Prostate gland (tissue), 2 donors: ENCODE results near the gene C12orf54. TPM values are rescaled to one million over a fixed set of nuclear protein-coding genes. Genes with fewer than 3 reads are reported as not detected.
A peak's percentile ranks its signal among the peaks of the same experiment; 100 is the strongest.
"Not testable (repeated sequence)": the region's sequence is repeated elsewhere in the genome, so short reads cannot be mapped to it uniquely, and the experiment has no call there.

Experiments used
- DNase-seq: peaks from one replicate; pipeline ENCODE4 v3.0.0-alpha.2; 2019; ENCODE audit warnings: low spot score
- H3K27ac ChIP-seq, 2 donors: fragments of 200-600 bp; sonication (generic); 2 replicates each; pipeline ENCODE4 v1.5.1; 2017 to 2019
- H3K27me3 ChIP-seq: fragments of 200-600 bp; sonication (generic); replicated peaks from 2 replicates; pipeline ENCODE4 v1.5.1; 2019; ENCODE audit not compliant: insufficient read depth
- H3K36me3 ChIP-seq, 2 donors: fragments of 200-600 bp; sonication (generic); 1 replicate in 1 of 2; 2 replicates in 1 of 2; pipeline versions ENCODE4 v1.5.1 to v1.8.1; 2017 to 2019
- H3K4me1 ChIP-seq: fragments of 200-600 bp; sonication (generic); replicated peaks from 2 replicates; pipeline ENCODE4 v1.5.1; 2019
- H3K4me3 ChIP-seq, 2 donors: fragments of 200-600 bp; sonication (generic); 2 replicates each; pipeline ENCODE4 v1.5.1; 2017 to 2019
- H3K9me3 ChIP-seq: fragments of 200-600 bp; sonication (generic); 2 replicates; pipeline ENCODE4 v1.5.1; 2017
- CTCF ChIP-seq, 4 experiments: fragments of 200-600 bp in 2 of 4; fragments of 450-650 bp in 2 of 4; sonication (generic) in 2 of 4; IDR thresholded peaks; 1 replicate in 3 of 4; 2 replicates in 1 of 4; pipeline ENCODE4 v1.5.1; 2016 to 2019; ENCODE audit warnings: antibody characterized with exemption in 4 of 4, mild to moderate bottlenecking in 2 of 4, moderate library complexity in 2 of 4
- POLR2A ChIP-seq: fragments of 450-650 bp; IDR thresholded peaks from one replicate; pipeline ENCODE4 v1.6.1; 2016; ENCODE audit warnings: antibody characterized with exemption, mild to moderate bottlenecking
- POLR2AphosphoS5 ChIP-seq: sonication (generic); formaldehyde crosslinking; IDR thresholded peaks from one replicate; pipeline ENCODE4 v1.6.1; 2017; ENCODE audit warnings: antibody characterized with exemption
- WGBS: methylation state at CpG from one replicate; pipeline ENCODE4 v1.1.5; 2018; 5-methylcytosine and 5-hydroxymethylcytosine counted together
- intact Hi-C: fragments of 100-400 bp; cut with DNase I; formaldehyde crosslinking; loops from one replicate; pipeline ENCODE4 v1.14.2; 2022
- total RNA-seq, 2 donors: library from RNA; depleted of rRNA; stranded (reverse); fragments of >200 nt; gene quantifications; one replicate each; pipeline ENCODE4 v1.1.0, GENCODE V29; 2016

Gene C12orf54
- total RNA-seq, 2 donors from 2014 or later, result 6.0 TPM; not detected in 1

- 81% methylated on average over 3 of the region's 3 CpGs for WGBS
- no peaks in the 10 kb centered on the region for H3K4me1 ChIP-seq
- TF ChIP-seq POLR2AphosphoS5, result no peak
These were observed 632 bp downstream of the C12orf54 start for GRCh38 chr12:48482930-48483329.

GRCh38 chr12:48486261-48486660 is 4.0 kb downstream of the C12orf54 start:
- Histone ChIP-seq H3K27ac (no peak overlapping the region), H3K27me3 (no peaks in the 10 kb centered on the region), H3K4me1 (no peaks in the 10 kb centered on the region), H3K36me3 (no peaks in the 10 kb centered on the region), H3K4me3 (no peak overlapping the region), H3K9me3 (no peaks in the 10 kb centered on the region)
- no peak for DNase-seq
- WGBS, result 61% methylated on average over 2 of the region's 2 CpGs
- no peak for TF ChIP-seq POLR2A
- no peak for TF ChIP-seq POLR2AphosphoS5
- TF ChIP-seq CTCF (IDR thresholded peaks at IDR 0.05), result no peak
- intact Hi-C loops, result no loop called here

More at GRCh38 chr12:48482930-48483329, 632 bp downstream of the C12orf54 start:
- Histone ChIP-seq H3K27ac (no peak overlapping the region), H3K36me3 (no peaks in the 10 kb centered on the region), H3K4me3 (no peak overlapping the region), H3K27me3 (no peaks in the 10 kb centered on the region), H3K9me3 (no peaks in the 10 kb centered on the region)
- intact Hi-C loops, result no loop called here
- DNase-seq, result no peak

GRCh38 chr12:48486679-48487078 is 4.4 kb downstream of the C12orf54 start:
- no peaks in the 10 kb centered on the region for H3K9me3 ChIP-seq
- DNase-seq, result peak; percentile 40
- intact Hi-C loops, result no loop called here
- no peak overlapping the region for H3K27ac ChIP-seq
- no peaks in the 10 kb centered on the region for H3K36me3 ChIP-seq
- H3K4me3 ChIP-seq, result no peak overlapping the region
- no peaks in the 10 kb centered on the region for H3K27me3 ChIP-seq
- no peaks in the 10 kb centered on the region for H3K4me1 ChIP-seq
- WGBS, result 44% methylated on average over 5 of the region's 5 CpGs
- TF ChIP-seq CTCF (IDR thresholded peaks at IDR 0.05), result no peak
- peak; percentile 37 for TF ChIP-seq POLR2AphosphoS5

- DNase-seq, result peak; percentile 9
- intact Hi-C loops, result no loop called here
- Histone ChIP-seq H3K27ac (peak overlapping the region in 1 of 2 donors; percentile 55), H3K36me3 (no peaks in the 10 kb centered on the region), H3K9me3 (no peaks in the 10 kb centered on the region), H3K4me3 (no peak overlapping the region), H3K4me1 (no peaks in the 10 kb centered on the region), H3K27me3 (no peaks in the 10 kb centered on the region)
- 22% methylated on average over 2 of the region's 2 CpGs for WGBS
- TF ChIP-seq POLR2A, result no peak
- TF ChIP-seq POLR2AphosphoS5, result peak; percentile 78
- no peak for TF ChIP-seq CTCF (IDR thresholded peaks at IDR 0.05)
These were observed 6.7 kb downstream of the C12orf54 start for GRCh38 chr12:48489012-48489411.

- 51% methylated on average over 7 of the region's 7 CpGs for WGBS
- intact Hi-C loops, H3K27me3 ChIP-seq, H3K4me3 ChIP-seq, H3K4me1 ChIP-seq, H3K36me3 ChIP-seq, H3K9me3 ChIP-seq, DNase-seq: not testable (repeated sequence)
- H3K27ac ChIP-seq, result peak overlapping the region in 1 of 2 donors; percentile 55
These were observed 7.2 kb downstream of the C12orf54 start for GRCh38 chr12:48489456-48489855.

GRCh38 chr12:48500281-48500680 is 18.0 kb downstream of the C12orf54 start:
- H3K9me3 ChIP-seq, intact Hi-C loops, H3K4me3 ChIP-seq, H3K4me1 ChIP-seq, H3K36me3 ChIP-seq, H3K27me3 ChIP-seq, DNase-seq, H3K27ac ChIP-seq: not testable (repeated sequence)
- WGBS, result no CpG with 5 or more reads among the region's 32 CpGs

GRCh38 chr12:48506836-48507235 is 24.5 kb downstream of the C12orf54 start:
- H3K4me1 ChIP-seq, H3K4me3 ChIP-seq, H3K27ac ChIP-seq, DNase-seq, H3K27me3 ChIP-seq, H3K36me3 ChIP-seq, intact Hi-C loops, H3K9me3 ChIP-seq: not testable (repeated sequence)
- 6% methylated on average over 2 of the region's 2 CpGs for WGBS
